Measurements from ENCODE around the gene ATP6V1G2. TPM values are rescaled to one million over a fixed set of nuclear protein-coding genes. Genes with fewer than 3 reads are reported as not detected.
A peak's percentile ranks its signal among the peaks of the same experiment; 100 is the strongest.

The ATP6V1G2 gene
- total RNA-seq, 2 experiments from 2014 or later = 0.86 to 1.1 TPM

DNA sequence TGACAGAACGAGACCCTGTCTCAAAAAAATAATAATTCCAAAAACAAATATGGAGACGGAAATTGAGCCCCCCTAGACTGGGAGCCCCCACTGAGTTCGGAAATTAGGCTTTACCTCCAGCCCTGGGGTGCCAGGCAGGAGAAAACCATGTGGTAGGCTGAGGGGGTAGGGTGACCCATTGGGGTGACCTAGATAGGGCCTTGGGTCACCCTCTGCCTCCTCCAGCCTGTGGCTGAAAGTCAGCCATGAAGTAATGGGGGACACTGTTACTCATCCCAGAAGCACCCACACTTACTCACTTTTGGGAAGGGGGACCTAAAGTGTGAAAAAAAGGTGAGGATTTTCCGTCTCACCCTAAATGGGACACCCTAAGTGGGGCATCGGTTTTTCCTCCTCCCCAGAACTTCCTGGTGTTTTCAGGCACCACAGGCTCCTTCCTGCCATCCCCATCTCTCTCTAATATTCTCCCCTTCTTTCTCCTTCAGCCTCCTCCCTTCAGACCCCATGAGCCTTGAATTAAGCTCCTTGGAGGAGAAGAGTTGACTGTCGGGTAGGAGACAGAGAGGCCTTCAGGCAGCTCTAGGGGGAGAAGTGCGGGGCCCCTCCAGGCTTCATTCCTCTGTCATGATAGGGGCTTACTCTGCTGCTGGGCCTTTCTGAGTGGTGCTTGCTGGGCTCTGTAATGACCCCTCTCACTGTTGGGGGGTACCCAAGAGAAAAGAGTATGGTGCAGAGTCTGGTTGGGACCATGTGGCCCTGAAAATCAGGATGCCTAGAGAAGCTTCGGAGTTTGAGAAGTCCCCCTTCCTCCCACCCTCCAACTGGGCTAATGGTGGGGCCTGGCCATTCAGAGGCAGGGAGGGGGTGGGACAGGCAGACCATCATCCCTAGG is 33.4 kb upstream of the ATP6V1G2 start:
- peak overlapping the region; percentile 96 for H3K4me3 Mint-ChIP-seq
- POLR2A ChIA-PET = interaction anchor here (0.7 to 35.7 kb wide), 10 partner anchors 4 to 84 kb away, joined by 3 to 1181 read pairs (median 4); partner anchors contain the start of genes DDX39B, LST1, LTA and LTB
- TF ChIP-seq, protein P1, sequence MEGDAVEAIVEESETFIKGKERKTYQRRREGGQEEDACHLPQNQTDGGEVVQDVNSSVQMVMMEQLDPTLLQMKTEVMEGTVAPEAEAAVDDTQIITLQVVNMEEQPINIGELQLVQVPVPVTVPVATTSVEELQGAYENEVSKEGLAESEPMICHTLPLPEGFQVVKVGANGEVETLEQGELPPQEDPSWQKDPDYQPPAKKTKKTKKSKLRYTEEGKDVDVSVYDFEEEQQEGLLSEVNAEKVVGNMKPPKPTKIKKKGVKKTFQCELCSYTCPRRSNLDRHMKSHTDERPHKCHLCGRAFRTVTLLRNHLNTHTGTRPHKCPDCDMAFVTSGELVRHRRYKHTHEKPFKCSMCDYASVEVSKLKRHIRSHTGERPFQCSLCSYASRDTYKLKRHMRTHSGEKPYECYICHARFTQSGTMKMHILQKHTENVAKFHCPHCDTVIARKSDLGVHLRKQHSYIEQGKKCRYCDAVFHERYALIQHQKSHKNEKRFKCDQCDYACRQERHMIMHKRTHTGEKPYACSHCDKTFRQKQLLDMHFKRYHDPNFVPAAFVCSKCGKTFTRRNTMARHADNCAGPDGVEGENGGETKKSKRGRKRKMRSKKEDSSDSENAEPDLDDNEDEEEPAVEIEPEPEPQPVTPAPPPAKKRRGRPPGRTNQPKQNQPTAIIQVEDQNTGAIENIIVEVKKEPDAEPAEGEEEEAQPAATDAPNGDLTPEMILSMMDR (IDR thresholded peaks at IDR 0.05) = no peak
- H3K27me3 Mint-ChIP-seq = no peaks in the 10 kb centered on the region
- H3K9me3 Mint-ChIP-seq = no peaks in the 10 kb centered on the region
- intact Hi-C loops (cut with micrococcal nuclease) = loop anchor here (5.0 kb wide), 1 partner anchor 32 kb away; the partner anchor contains the start of genes ATP6V1G2 and NFKBIL1
- peaks cover 70% of the 10 kb centered on the region for H3K36me3 Mint-ChIP-seq (ENCODE audit: low read depth)
- H3K27ac Mint-ChIP-seq = peak overlapping the region; percentile 93
- ATAC-seq = peak; percentile 12
- peaks cover 43% of the 10 kb centered on the region for H3K4me1 Mint-ChIP-seq (ENCODE audit: low read depth)
- CTCF ChIA-PET = interaction anchor here (1.0 to 56.2 kb wide), 9 partner anchors 12 to 251 kb away, joined by 3 to 2542 read pairs (median 4); partner anchors contain the start of genes AIF1, APOM, ATP6V1G2 and DDX39B
- DNase-seq = peak; percentile 58

DNA sequence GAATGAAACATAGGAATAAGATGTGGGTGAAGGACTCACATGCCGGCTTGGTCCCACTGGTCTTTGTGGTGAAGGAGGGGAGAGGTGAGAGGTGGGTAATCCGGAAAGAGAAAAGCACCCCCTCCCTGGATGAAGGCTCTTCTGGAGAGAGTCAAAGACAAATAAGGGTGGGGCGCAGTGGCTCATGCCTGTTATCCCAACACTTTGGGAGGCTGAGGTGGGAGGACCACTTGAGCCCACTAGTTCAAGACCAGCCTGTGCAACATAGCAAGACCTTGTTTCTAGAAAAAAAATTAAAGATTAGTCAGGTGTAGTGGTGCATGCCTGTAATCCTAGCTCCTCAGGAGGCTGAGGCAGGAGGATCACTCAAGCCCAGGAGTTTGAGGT is 32.7 kb upstream of the ATP6V1G2 start:
- ATAC-seq (no peak), DNase-seq (peak; percentile 49)
- H3K27ac Mint-ChIP-seq = peak overlapping the region; percentile 93
- peak overlapping the region; percentile 96 for H3K4me3 Mint-ChIP-seq
- intact Hi-C loops (cut with micrococcal nuclease) = no loop called here
- peaks cover 44% of the 10 kb centered on the region for H3K4me1 Mint-ChIP-seq (ENCODE audit: low read depth)
- TF ChIP-seq, protein P1 (IDR thresholded peaks at IDR 0.05) = no peak
- H3K9me3 Mint-ChIP-seq = no peaks in the 10 kb centered on the region
- CTCF ChIA-PET = interaction anchor here (38.9 to 56.2 kb wide), 2 partner anchors 13 to 18 kb away, joined by 2542 read pairs; partner anchors contain the start of genes ATP6V1G2, DDX39B, LST1 and LTA
- peaks cover 74% of the 10 kb centered on the region for H3K36me3 Mint-ChIP-seq (ENCODE audit: low read depth)
- POLR2A ChIA-PET = interaction anchor here (1.3 to 35.7 kb wide), 5 partner anchors 5 to 38 kb away, joined by 3 to 1181 read pairs (median 97); partner anchors contain the start of genes DDX39B, LST1, LTA and LTB
- H3K27me3 Mint-ChIP-seq = no peaks in the 10 kb centered on the region

DNA sequence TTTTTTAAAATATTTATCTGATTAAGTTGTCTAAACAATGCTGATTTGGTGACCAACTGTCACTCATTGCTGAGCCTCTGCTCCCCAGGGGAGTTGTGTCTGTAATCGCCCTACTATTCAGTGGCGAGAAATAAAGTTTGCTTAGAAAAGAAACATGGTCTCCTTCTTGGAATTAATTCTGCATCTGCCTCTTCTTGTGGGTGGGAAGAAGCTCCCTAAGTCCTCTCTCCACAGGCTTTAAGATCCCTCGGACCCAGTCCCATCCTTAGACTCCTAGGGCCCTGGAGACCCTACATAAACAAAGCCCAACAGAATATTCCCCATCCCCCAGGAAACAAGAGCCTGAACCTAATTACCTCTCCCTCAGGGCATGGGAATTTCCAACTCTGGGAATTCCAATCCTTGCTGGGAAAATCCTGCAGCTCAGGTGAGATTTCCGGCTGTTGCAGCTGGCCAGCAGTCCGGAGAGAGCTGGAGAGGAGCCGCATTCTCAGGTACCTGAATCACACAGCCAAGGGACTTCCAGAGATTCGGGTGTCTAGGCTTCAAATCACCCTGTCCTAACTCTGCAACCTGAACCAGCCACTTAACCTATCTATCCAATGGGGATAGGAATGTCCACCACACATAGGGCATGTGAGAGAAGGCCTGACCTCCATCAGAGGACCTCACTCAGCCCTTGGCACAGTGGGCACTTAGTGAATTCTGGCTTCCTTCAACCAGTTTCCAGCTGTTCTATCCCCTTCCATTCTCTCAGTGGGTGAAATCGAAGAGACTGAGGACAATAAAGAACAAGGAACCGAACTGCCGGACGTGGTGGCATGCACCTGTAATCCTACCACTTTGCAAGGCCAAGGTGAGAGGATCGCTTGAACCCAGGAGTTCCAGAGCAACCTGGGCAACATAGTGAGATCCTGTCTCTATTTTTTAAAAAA is 32.0 kb upstream of the ATP6V1G2 start:
- Mint-ChIP-seq H3K36me3 (ENCODE audit: low read depth) (peaks cover 79% of the 10 kb centered on the region), H3K27ac (peak overlapping the region; percentile 93), H3K4me1 (ENCODE audit: low read depth) (peaks cover 47% of the 10 kb centered on the region), H3K9me3 (no peaks in the 10 kb centered on the region), H3K27me3 (no peaks in the 10 kb centered on the region), H3K4me3 (peak overlapping the region; percentile 96)
- CTCF ChIA-PET = interaction anchor here (1.5 to 56.2 kb wide), 3 partner anchors 14 to 83 kb away, joined by 3 to 2542 read pairs (median 2542); partner anchors contain the start of genes ATP6V1G2, DDX39B, LST1 and LTA
- no peak for ATAC-seq
- no peak for DNase-seq
- POLR2A ChIA-PET = interaction anchor here (0.9 to 35.7 kb wide), 11 partner anchors 5 to 86 kb away, joined by 3 to 1181 read pairs (median 4); partner anchors contain the start of genes ATP6V1G2, DDX39B, GPANK1 and LST1
- TF ChIP-seq, protein P1 (IDR thresholded peaks at IDR 0.05) = no peak
- intact Hi-C loops (cut with micrococcal nuclease) = no loop called here

DNA sequence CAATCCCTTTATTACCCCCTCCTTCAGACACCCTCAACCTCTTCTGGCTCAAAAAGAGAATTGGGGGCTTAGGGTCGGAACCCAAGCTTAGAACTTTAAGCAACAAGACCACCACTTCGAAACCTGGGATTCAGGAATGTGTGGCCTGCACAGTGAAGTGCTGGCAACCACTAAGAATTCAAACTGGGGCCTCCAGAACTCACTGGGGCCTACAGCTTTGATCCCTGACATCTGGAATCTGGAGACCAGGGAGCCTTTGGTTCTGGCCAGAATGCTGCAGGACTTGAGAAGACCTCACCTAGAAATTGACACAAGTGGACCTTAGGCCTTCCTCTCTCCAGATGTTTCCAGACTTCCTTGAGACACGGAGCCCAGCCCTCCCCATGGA is 31.2 kb upstream of the ATP6V1G2 start:
- no peak for DNase-seq
- TF ChIP-seq, protein P1 (IDR thresholded peaks at IDR 0.05) = no peak
- Mint-ChIP-seq H3K4me1 (ENCODE audit: low read depth) (peaks cover 43% of the 10 kb centered on the region), H3K9me3 (no peaks in the 10 kb centered on the region), H3K27ac (peak overlapping the region; percentile 97), H3K36me3 (ENCODE audit: low read depth) (peaks cover 85% of the 10 kb centered on the region), H3K27me3 (no peaks in the 10 kb centered on the region), H3K4me3 (peak overlapping the region; percentile 96)
- POLR2A ChIA-PET = interaction anchor here (1.0 to 35.7 kb wide), 11 partner anchors 6 to 87 kb away, joined by 3 to 1181 read pairs (median 5); partner anchors contain the start of genes ATP6V1G2, C6orf47, DDX39B and GPANK1
- no peak for ATAC-seq
- intact Hi-C loops (cut with micrococcal nuclease) = no loop called here
- CTCF ChIA-PET = interaction anchor here (1.0 to 56.2 kb wide), 5 partner anchors 14 to 85 kb away, joined by 3 to 2542 read pairs (median 5); partner anchors contain the start of genes ATP6V1G2, DDX39B, LST1 and LTA
